HG02973 (cell line): ENCODE results near the gene PRR5L.
"Not testable (repeated sequence)": the region's sequence is repeated elsewhere in the genome, so short reads cannot be mapped to it uniquely, and the experiment has no call there.

Source experiments
- ATAC-seq: cut with Tn5 transposase; IDR thresholded peaks from one replicate; pipeline ENCODE4 v1.9.1; 2021; ENCODE audit warnings: moderate library complexity; ENCODE audit not compliant: unreplicated experiment

PRR5L gene

DNA sequence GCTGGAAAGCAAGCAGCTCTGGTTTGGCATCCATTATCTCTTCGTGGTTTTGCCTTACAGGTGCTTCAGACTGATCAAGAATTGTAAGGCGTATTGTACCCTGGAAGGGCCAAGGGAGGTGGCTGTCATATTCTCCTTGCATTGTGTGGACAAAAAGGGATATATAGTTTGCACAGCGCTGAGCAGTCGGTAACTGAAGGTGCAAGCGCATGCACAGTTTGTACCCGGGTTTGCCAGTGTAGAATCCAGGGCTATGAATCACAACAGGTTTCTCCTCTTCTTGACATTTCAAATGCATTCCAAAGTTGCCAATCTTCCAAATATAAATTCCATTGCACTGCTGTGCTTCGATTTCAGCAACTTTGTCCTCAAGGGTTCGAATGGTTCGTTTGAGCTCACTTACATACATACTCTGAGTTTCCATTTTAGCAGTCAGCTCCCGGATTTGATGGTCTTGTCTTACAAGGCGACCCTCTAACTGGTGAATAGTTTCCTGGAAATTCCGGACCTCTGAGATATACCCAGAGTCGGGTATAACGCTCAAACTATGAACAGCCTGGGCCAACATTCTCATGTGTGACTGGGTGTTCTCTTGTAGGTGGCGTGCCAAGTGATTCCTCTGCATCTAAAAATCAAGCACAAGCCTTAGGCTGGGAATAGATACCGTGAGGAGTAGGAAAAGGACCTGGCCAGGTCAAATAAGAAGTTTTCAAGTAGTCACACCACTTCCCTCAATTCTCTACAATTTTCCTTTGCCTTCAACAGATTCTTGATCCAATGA lies 194.1 kb downstream of the PRR5L start:
- ATAC-seq = no peak

DNA sequence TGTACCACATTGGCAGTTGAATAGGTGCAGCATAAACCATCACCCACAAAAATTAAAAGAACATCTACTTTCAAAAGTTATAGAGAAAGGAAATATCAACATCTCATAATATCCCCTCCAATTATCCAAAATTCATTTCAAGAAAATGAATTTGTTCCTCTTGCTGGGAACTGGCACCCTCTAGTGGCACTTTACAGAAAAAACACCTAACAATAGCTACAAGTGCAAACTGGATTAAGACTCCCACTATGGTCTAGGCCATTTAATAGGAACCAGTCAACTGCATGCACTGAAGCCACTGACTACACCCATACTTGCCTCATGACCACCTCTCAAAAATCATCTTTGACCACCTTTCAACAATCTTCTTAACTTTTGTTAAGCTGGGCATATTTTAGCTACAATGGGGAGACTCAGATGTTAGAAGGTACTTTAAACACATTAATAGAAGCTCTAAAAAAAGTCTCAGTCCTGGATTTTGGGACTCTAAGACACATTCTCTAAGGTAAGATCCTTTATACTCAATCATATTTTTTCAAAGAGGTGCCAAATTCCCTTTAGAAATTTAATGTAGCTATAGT lies 196.7 kb downstream of the PRR5L start:
- peak; percentile 42 for ATAC-seq

DNA sequence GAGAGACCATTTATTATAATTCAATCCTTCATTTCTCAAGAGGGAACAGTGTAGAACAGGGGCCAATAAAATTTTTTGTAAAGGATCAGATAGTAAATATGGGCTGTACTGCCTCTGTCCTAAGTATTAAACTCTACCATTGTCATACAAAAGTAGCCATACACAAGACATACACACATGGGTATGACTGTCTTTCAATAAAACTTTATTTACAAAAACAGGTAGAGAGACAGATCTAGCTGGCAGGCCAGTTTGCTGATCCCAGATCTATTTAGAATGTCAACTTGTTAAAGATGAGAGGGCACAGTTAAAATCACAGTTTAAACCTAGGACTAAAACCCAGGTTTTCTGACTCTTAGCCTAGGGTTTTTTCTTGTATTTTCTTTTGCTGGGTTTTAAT lies 197.2 kb downstream of the PRR5L start:
- no peak for ATAC-seq

DNA sequence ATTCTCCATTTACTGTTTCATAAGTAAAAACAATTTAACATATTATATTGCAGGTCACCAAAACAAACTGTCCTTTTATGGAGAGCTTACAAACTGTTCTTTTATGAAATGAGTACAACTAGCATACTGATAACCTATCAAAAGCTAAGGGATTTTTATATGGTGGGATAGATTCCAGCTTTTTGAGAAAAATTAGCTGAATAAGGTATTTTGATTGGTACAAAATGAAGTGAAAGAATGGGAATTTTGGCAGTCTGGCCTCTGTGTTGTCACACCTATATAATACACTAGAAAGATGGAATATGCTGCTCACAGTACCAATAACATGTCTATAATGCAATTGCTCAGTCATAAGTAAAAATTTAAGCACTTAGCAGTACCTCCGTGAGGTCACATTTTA lies 202.6 kb downstream of the PRR5L start:
- ATAC-seq = no peak

DNA sequence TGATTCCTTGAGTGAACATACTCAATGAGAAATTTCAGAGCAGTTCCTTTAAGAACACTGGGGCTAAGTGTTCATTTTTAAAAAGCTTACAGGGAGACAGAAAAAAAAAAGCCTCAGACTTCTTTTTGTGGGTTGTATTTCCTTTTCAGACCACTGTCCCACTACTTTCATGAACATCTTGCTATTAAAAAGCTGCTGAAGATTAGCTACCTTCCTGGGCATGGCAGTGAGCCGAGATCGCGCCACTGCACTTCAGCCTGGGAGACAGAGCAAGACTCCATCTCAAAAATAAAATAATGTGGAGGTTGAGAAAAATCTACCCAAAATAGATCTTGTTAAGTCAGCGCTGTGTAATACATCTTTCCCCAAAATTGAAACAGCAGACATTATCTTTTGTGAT lies 203.2 kb downstream of the PRR5L start:
- ATAC-seq = no peak

DNA sequence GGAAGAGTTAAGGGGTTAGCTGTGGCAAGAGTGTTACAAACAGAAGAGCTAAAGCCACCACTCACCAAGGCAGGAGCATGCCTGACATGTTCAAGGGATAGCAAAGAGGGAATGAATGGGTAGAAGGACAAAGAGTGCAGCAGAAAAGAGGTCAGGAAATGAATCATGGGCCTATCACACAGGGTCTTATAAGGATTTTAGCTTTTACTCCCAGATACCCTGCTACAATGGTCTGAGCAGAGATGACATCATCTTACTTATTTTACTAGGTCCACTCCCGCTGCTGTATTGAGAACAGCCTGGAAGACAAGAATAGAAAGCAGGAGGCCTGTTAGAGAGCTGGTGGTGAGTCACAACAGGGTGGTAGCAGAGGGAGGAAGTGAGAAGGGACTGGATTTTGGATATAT lies 204.2 kb downstream of the PRR5L start:
- peak; percentile 72 for ATAC-seq

DNA sequence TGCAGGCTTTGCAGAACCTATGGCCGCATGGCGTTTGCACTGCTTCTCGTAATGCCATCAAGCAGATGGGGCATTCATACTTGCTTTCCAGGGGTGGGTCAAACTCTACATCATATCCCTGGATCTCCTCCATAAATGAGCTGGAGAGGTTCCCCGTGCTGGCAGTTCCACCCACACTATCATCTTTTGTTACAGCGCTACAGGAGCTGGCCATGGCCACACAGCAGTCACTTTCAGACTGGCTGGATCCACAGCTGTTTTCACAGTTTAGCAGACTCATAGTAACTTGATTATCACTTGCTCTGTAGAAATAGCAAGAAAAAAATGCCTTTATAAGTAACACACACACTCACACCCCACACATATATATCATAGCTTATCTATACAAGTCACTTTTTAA lies 205.1 kb downstream of the PRR5L start:
- no peak for ATAC-seq

DNA sequence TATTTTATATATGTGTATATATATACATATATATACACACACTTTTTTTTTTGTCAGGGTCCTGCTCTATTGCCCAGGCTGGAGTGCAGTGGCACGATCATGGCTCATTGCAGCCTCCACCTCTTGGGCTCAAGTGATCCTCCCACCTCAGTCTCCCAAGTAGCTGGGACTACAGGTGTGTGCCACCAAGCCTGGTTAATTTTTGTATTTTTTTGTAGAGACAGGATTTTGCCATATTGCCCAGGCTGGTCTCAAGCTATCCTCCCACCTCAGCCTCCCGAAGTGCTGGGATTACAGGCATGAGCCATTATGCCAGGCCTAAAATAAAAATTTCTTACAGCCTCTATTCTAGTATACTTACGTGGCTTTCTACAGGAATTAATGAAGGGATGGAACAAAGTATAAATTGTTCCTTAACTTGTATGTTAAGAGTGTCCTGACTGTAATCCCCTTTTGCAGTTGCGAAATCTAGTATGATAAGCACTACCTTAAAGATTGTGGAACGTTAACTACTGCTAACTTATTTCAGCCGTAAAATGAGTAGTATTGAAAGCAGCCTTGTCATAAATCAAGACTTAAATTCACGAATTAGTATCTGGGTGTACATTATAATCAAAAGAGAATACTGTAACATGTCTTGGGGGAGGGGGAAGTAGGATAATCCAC lies 211.9 kb downstream of the PRR5L start:
- ATAC-seq = no peak

DNA sequence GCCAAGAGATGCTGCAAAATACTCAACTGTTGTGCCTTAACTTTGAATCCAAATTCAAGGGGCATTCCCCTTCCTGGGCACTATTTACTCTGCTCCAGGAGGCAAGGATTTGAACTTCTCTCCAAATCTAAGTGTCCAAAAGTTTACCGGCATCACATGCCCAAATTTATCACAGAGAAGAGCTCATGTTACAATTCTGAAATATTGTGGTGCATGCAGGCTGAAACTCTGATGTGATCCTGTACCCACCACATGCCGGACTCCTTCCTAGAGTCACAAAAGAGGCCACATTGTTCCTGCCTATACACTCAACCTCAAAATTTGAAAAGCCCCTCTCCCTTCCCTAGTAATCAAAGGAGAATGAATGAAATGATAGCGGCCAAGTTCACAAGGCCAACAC lies 212.7 kb downstream of the PRR5L start:
- ATAC-seq = no peak

DNA sequence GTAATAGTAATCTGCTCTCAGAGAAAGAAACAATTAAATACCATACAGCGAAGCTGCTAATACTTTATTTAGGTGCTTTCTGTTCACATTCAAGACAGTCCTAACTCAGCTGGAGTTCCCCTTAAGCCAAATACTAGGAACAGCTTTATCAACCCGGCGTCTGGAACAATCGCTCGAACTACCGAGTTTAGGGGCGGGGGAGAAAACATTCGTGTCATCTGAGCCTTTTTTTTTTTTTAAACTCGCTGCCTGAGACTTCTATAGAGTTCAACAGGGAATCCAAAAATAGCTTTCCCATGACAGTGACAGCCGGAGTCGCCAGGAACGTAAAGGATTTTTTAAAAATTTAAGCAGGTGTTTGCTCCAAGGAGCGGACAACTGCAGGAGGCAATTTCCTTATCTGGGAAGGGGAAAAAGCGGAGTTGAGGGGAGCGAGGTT lies 213.1 kb downstream of the PRR5L start:
- peak; percentile 24 for ATAC-seq

DNA sequence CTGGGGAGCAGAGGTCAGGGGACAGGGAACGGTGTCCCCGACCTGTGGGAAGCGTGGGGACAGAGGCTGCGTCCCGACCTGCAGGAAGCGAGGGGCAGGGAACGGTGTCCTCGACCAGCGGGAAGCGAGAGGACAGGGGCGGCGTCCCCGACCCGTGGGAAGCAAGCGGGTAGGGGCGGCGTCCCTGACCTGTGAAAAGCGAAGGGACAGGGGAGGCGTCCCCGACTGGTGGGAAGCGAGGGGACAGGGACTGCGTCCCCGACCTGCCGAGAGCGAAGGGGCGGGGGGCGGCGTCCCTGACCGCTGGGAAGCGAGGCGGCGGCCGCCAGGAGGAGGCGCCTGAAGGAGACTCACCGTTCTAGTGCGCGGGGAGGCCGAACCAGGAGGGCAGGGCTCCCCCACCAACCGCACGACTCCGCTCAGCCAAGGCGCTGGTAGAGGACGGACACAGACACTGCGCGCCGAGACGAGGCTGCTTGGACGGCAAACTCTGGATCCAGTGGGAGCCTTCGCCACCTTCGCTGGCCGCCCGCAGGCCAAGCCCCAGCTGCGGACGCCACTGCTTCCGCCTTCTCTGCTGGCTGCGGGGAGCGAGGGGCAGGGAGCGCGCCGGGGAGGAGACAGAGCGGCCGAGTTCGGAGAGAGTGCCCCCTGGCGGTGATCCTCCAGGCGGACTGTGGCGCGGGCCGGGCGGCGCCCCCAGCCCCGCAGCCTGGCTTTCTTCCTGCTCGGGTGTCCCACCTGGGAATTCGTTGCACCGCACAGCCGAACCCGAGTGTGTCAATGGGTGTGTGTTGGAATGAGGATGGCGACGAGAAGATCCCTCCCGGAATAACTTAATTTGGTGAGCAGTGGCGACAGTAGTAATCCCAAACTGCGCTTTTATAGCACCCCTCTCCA lies 213.9 kb downstream of the PRR5L start, which contains the start of gene TRAF6:
Gene TRAF6, minus strand, starts transcription at position 579 of the 900 bp plus-strand sequence. CDS start 8,757 bp downstream, outside the sequence.
- peak; percentile 95 for ATAC-seq

DNA sequence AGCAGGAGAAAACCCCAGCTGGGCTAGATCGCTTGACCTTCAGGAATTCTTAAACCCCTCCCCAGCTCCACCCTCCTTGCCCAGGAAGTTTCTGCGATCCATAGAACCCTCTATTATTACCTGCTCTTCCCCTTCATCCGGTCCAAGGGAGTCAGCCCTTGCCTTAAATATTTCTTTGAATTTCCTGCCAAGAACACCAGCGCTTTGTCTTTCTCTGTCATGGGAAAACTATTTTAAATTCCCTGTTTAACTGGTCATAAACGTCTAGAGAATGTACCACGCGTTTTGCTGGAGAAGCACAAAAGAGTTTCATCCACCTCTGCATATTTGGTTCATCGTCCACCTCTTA lies 214.5 kb downstream of the PRR5L start:
- ATAC-seq = no peak

DNA sequence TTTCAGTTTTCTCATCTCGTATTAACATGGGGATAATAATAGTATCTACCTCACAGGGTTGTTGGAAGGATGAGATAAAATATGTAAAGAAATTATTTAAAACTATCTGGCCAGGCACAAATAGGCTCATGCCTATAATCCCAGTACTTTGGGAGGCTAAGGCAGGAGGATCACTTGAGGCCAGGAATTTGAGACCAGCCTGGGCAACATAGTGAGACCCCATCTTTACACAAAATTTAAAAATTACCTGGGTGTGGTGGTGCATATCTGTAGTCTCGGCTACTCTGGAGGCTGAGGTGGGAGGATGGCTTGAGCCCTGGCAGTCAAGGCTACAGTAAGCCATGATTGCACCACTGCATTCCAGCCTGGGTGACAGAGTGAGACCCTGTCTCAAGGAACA lies 215.0 kb downstream of the PRR5L start:
- ATAC-seq = not testable (repeated sequence)

DNA sequence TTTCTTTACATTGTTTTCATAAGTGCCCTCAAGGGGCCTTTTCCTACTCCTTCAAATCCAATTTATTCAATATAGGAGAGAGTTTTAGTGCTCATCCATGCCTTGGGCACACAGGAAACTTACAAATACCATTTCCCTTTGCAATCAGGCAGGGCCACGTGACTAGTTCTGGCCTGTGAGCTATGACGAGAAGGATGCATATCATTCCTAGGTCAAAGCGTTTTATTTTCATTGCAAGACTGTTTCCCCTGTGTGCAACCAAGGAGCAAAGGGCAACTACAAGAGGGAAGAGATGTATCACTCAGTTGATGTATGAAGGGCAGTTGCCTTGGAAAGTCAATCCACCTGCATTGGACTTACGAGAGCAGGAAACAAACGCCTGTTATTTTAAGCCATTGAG lies 215.9 kb downstream of the PRR5L start:
- no peak for ATAC-seq

DNA sequence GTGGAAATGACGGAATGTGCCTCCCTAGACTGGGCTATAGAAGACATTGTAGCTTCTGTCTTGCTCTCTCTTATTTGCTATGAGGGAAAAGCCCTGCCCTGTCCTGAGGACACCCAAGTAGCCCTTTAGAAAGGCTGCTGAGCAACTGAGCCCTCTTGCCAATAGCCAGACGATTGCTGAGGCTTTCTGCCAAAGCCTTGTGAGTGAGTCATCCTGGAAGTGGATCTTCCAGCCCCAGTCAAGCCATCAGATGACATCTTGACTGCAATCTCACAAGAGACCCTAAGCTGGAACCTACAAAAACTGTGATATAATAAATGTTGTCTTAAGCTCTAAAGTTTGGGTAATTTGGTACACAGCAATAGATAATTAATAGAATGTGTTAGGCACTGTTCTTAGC lies 217.9 kb downstream of the PRR5L start:
- ATAC-seq = no peak
